Right ventricle myocardium superior (tissue), 1 donor: ENCODE measurements around the gene TSPEAR. TPM values are rescaled to one million over a fixed set of nuclear protein-coding genes. Genes with fewer than 3 reads are reported as not detected.
"Not testable (repeated sequence)": the region's sequence is repeated elsewhere in the genome, so short reads cannot be mapped to it uniquely, and the experiment has no call there.

Experiments
- ATAC-seq: fragments of 200-7000 bp; cut with Tn5 transposase; one replicate; pipeline ENCODE4 v1.9.1; 2020; ENCODE audit warnings: mild to moderate bottlenecking; ENCODE audit not compliant: poor library complexity
- DNase-seq: peaks from one replicate; pipeline ENCODE4 v3.0.0-alpha.2; 2020
- intact Hi-C: fragments of 100-400 bp; cut with DNase I; formaldehyde crosslinking; loops from one replicate; pipeline ENCODE4 v1.11.2; 2022
- total RNA-seq: library from RNA; stranded (reverse); fragmentation: NEBNext Ultra II Directional; extraction: Animal tissue kit (Norgen Biotek cat#: 25700); gene quantifications from one replicate; pipeline ENCODE4 v1.2.1, GENCODE V29; 2021
- donor health status: DM: no; HTN: yes; CAD: no; lungs with severe emphysema.

The TSPEAR gene
- total RNA-seq, 1 donor from 2014 or later = 0.51 TPM

DNA sequence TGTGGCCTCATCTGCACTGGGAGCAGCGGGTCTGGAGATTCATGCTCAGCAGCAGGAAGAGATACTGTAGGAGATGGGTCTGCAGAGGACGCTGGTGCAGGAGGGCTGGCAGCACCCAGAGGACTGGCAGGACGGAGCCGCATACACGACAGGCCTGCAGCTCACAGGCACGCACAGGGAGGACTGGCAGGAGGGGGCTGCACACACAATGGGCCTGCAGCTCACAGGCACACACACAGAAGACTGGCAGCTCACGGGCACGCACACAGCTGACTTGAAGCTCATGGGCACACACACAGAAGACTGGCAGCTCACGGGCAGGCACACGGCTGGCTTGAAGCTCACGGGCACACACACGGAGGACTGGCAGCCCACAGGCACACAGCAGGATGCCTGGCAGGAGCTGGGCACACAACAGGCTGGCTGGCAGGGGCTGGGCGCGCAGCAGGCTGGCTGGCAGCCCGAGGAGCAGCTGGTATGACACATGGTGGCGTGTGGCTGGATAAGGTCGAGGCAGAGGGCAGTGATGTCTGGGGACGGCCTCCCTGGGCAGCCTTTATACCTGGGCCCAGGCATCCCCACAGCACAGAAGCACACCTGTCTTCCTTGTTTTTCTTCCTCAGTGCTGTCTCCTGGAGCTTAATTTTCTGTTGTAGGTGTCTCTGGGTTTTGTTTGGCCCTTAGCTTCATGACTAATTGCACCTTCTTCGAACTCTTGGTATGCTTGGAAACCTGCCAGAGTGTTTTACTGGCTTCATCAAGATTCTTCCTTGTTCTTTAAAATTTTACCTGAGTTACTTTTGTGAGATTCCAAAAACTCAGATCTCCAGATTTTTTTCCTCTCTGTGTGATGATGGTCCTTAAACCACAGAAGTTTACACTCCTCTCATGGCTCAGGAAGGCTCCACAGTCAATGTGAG, 44.7 kb downstream of the TSPEAR start, which contains the start of gene KRTAP12-2:
Gene KRTAP12-2 (minus strand): TSS at position 527 of the 920 bp plus-strand sequence. CDS start 41 bp downstream, at position 486.
- ATAC-seq (peak; percentile 86), DNase-seq (peak; percentile 56)
- intact Hi-C loops = no loop called here

DNA sequence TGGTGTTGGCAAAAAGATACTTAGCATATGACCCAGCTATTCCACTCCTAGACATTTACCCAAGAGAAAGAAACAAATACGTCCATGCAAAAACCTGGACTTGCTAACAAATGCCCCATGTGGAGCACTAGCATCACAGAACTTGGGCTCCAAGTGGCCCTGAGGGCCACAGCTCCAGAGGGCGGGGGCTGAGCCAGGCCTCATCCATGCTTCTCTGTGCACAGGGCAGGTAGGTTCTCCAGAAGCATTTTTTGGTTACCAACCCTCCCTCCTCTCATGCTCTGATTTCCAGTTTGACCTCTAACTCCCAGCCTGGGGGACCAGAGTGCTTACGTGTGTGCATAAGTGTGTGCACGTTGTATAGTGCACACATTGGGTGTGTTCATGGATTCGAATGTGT, 46.7 kb downstream of the TSPEAR start:
- DNase-seq = no peak
- intact Hi-C loops = no loop called here

DNA sequence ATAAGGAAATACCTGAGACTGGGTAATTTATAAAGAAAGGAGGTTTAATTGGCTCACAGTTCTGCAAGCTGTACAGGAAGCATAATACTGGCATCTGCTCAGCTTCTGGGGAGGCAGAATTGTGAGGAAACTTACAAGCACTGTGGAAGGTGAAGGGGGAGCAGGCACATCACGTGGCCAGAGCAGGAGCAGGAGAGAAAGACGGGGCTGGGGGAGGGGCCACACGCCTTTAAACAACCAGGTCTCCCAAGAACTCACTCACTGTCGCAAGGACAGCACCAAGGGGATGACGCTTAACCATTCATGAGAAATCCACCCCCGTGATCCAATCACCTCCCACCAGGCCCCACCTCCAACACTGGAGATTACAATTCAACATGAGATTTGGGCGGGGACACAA, 49.8 kb downstream of the TSPEAR start:
- ATAC-seq, intact Hi-C loops: not testable (repeated sequence)

More for the DNA sequence above, 46.7 kb downstream of the TSPEAR start:
- ATAC-seq = no peak

DNA sequence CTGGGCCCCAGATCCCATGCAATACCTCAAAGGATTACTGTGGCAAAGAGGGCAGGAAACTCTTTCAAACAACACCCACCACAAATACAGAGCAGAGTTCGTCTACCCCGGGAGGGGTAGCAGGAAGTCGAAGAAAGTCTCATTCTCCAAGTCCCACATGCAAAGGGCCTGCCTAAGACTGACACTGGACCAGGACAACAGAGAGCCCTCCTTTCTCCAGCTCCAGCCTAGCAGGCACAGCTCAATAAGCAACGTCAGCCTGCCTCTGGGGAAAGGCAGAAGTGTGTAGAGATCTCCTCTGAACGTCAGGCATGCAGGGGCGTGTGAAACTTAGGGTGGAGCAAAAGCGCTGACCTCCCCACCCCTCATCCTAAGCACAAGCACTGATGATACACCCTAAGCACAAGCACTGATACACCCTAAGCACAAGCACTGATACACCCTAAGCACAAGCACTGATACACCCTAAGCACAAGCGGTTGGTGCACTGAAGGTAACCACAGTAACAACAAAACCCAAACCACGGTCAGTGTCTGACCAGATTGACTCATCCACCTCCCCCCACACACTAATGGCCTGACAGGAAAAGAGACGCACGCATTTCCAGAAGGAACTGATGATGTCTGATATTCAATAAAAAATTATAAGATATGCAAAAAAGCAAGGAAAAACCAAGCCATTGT, 52.3 kb downstream of the TSPEAR start:
- ATAC-seq (no peak), DNase-seq (no peak)
- intact Hi-C loops = no loop called here

More for the DNA sequence above, 49.8 kb downstream of the TSPEAR start:
- DNase-seq = not testable (repeated sequence)

DNA sequence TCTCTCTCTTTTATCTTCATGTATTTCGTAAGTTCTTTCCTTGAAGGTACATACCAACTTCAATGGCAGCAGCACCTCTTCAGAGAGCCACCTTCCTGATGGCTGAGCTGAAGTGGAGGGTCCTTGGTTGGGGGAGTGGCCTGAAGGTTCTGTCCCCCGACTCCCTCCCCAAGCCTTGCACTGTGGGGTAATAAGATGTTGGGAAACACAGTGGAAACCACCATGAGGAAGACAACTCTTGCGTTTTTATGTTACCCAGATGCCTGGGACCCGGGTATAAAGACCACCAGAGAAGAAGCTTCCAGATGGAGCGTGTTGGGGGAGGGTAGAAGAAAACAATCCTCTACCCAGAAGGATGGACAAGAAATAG, 52.8 kb downstream of the TSPEAR start:
- intact Hi-C loops = no loop called here
- no peak for DNase-seq
- ATAC-seq = no peak

DNA sequence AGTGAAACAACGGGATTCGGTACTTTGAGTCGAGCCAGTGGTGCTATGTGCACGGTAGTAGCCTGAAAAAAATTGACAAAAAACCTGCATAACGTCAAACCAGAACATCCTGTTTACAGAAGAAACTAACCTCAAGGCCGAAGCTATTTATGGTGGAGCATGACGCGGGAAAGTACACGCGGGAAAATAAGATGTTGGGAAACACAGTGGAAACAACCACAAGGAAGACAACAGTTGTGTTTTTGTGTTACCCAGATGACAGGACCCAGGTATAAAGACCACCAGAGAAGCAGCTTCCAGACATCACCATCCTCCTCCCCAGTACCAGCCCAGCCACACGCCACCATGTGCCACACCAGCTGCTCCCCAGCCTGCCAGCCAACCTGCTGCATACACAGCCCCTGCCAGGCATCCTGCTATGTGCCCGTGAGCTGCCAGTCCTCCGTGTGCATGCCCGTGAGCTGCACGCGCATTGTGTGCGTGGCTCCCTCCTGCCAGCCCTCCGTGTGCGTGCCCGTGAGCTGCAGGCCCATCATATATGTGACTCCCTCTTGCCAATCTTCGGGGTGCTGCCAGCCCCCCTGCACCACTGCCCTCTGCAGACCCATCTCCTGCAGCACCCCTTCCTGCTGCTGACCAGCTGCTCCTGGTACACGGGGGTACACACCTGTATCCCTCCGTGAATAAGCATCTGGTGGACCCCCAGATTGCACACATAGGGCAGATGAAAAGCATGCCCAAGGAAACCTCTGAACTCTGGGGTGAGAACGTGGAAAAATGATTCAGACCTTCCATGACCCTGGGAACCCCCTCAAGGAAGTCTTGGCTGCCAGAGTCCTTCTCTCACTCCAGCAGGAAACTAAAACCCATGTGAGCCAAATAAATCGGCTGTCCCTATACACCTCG, 53.5 kb downstream of the TSPEAR start, which contains the start of gene KRTAP12-3:
Gene KRTAP12-3 (plus strand): TSS at position 298 of the 906 bp plus-strand sequence. CDS start 48 bp downstream, at position 346.
- ATAC-seq = no peak
- no peak for DNase-seq
- intact Hi-C loops = no loop called here

DNA sequence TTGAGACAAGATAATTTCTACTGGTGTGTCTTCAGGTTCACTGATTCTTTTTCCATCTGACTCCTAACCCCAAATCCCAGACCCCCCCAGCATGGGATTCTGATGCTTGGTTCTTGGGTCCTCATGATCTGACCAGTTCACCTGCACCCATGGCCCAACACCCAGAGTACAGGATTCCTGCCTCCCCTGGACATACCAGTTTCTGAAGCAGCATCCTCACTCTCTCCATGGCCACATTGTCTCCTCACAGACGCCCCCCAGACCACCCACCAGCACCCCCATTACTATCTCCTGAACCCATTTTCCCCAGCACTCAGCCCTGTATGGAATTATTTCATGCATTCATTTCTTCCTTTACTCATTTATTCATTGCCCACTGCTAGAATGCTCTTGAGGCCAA, 54.5 kb downstream of the TSPEAR start:
- intact Hi-C loops = no loop called here
- DNase-seq = no peak
- ATAC-seq = no peak

DNA sequence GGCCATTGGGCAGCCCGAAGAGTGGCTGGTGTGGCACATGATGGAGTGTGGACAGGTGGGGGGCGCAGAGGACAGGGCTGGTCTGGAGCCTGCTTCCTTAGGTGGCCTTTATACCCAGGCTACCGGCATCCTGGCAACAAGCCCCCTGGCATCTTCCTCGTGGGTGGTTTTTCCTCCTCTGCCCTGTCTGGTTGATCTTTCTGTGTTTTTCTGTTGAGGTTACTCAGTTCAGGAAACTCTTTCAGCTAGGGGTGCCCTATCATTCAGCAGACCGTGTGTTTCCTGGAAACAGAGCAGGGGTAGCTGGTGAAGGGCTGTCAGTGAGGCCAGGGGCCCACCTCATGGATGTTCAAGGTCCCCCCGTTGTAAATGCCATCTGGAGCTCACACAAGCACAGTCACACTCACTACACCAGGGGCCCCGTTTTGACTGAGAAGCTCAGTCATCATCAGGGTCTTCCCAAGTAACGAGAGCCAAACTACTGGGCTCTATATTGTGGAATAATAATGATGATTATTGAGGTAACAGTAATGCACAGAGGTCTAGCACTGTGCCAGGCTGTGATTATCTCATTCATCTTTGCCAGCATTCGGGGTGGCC, 56.7 kb downstream of the TSPEAR start, which contains the start of gene KRTAP12-4:
Gene KRTAP12-4 (minus strand): TSS at position 84 of the 600 bp plus-strand sequence. CDS start 45 bp downstream, at position 39.
- DNase-seq = no peak
- ATAC-seq = no peak
- intact Hi-C loops = no loop called here

DNA sequence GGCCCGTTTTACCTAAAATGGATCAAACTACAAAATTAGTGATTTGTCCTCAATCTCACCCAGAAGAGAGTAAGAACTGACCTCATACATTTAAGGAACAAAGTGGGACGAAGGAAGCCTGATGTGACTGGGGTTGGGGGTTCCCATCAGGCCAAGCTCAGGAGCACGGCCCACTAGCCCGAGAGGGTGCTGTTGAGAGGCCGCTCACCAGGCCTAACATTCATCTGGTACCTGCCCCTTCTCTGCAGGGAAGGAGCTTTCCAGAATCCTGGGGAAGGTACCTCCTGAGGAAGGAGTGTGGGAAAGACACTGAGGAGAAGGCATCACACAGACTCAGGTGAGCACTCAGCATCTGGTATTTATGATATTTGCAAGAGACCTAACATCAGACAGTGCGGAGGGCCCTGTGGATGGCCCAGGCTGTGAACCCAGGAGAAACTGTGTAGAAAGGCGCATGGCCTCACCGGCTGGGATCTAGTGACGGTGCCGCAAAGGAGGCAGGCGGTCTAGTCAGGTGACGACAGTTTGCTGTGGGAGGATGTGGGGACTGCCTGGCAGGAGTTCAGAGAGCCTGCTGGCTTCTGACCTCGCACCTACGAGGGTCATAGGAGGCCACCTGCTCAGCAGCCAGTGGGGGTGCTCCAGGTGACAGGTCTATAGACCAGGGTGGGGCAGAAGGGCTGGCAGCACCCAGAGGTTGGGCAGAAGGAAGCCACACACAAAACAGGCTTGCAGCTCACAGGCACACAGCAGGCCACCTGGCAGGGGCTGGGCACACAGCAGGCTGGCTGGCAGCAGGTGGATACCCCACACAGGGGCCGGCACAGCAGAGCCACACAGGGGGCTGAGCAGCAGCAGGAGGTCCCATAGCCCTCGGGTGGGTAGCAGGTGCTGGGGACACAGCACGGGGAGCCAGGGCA, 57.5 kb downstream of the TSPEAR start:
- no peak for DNase-seq
- no peak for ATAC-seq
- intact Hi-C loops = no loop called here

DNA sequence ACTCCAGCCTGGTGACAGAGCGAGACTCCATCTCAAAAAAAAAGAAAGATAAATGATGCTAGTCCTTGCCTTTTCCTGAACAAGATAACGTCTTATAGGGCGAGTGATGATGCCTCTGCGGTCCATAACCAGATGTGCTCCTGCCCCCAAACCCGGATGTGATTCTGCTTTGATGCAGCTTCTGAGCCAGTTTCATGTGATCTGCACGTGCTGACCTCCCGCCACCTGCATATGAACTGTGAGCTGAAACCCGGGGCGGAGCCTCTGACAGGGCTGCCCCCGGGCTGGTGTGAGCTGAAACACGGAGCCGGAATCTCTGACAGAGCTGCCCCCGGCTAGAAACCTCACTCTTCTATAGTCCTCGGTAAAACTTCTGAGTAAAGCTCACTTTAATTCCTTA, 58.2 kb downstream of the TSPEAR start:
- DNase-seq = no peak
- intact Hi-C loops = no loop called here
- ATAC-seq = no peak

DNA sequence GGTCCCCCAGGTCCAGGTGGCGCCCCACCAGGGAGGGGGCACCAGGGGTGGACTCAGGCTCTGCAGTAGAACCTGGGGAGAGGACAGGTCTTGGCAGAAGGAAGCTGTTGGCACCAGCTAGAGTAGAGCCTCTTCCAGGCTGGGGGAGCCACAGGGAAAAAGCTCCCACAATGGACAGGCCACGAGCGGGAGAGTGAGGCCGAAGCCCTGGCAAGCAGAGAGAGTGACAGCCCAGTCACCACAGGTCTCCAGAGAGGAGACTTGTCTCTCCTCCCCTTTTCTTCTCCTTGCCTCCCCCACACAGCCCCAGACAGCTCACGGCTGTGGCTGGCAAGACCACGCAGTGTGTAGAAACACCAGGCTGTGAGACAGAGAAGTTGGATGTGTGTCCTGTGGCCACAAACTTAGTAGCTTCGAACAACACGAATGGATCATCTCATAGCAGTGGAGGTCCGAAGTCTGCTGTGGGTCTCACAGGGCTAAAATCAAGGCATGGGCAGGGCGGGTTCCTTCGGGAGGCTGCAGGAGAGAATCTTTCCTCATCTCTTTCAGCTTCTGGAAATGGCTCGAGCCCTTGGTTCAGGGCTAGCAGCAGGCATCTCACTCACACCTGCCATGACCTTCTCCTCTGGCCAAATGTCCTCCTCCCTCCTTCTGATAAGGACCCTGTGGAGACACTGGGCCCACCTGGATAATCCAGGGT, 60.2 kb downstream of the TSPEAR start:
- ATAC-seq (no peak), DNase-seq (no peak)
- intact Hi-C loops = no loop called here

DNA sequence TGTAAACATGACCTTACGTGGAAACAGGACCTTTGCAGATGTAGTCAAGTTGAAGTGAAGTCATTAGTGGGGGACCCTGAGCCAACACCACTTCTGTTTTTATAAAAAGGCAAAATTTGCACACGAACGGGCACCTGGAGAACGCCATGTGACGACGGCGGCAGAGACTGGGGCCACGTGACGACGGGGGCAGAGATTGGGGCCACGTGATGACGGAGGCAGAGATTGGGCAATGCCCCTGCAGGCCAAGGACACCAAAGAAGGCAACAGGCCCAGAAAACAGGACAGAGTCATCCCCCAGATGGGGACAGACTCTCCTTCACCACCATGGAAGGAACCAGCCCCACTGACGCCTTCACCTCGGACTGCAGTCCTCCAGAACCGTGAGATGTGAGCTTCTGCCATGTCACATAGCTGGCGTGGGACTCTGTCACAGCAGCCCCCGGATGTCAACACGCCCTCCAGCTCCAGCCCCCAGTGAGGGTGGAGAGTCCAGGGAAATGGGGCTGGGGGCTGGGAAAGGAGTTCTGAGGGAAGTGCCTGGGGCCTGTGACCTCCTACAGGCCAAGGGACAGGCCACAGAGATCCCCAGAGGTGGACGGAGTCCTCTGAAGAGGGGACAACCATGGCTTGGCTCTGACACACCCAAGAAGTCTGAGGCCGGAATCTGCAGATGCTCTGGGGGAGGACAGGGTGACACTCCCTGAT, 61.0 kb downstream of the TSPEAR start:
- intact Hi-C loops = no loop called here
- no peak for DNase-seq
- ATAC-seq = no peak

DNA sequence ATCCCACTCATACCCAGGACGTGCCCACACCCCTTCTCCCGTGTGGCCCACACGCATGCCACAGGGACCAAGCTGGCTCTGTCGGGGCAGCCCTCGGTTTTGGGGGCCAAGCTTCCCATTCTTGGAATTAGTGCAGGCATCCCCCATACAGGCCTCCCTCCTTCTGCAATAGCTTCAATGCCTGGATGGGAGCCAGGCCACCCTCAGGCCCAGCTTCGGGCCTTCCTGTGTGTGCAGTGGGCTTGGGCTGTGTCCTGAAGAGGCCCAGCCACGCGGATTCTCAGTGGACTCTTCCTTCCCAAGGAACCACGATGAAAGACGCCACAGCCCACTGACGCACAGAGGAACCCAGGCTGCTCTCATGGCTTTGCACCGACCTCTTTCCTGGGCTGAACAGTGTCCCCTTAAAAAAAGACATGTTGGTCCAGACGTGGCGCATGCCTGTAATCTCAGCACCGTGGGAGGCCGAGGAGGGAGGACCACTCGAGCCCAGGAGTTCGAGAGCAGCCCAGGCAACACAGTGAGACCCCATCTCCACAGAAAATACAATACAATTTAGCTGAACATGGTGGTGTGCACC, 61.8 kb downstream of the TSPEAR start:
- no peak for DNase-seq
- intact Hi-C loops = no loop called here
- ATAC-seq = no peak

DNA sequence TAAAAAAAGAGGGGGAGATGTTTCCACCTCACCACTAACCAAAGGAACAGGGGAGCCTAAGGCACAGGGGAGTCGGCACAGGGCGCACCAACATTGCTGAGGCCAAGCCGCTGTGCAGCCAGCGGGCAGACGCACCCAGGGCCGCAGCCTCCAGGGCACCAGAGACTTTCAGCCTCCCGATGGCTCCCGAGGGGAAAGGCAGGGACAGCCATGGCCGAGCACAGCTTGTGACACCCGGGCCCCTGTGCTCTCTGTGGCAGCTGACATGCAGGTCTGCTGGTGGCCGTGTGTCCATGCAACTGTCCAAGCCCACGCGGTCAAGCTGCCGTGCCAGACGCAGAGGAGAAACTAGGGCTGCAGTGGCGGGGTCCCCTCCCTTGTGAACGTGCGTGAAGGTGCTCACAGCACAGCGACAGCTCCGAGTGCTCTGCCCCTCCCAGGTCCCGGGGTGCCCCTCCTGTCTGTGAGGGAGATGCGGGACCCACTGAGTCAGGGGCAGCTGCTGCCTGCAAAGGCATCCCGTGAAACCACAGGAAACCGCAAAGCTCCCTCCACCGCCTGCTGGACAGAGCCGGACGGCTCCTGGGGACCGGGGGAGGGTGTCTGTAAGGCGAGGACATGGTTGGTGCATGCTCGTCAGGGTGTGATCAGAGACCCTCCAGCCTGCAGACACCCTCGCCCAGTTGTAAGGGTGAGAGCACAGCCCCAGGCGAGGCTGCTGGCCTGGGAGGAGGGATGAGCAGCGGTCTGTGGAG, 62.6 kb downstream of the TSPEAR start:
- DNase-seq = no peak
- intact Hi-C loops = no loop called here
- ATAC-seq = no peak

DNA sequence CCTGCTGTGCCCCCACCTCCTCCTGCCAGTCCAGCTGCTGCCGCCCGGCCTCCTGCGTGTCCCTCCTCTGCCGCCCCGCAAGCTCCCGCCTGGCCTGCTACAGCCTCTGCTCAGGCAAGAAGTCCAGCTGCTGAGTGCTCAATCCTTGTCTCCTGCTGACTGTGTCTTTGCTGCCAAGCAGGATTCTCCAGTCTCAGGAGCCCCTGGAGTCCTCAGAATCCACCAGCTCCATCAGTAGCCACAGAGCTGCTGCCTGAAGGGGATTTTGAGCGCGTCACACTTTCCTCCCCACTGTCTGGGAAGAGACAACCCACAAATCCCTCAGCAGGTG, 64.2 kb downstream of the TSPEAR start:
- DNase-seq (no peak), ATAC-seq (no peak)
- intact Hi-C loops = no loop called here
